NCI-H128 (cell line): Measurements from ENCODE around the gene OR1E1.
"Not testable (repeated sequence)": the region's sequence is repeated elsewhere in the genome, so short reads cannot be mapped to it uniquely, and the experiment has no call there.

Source experiments
- DNase-seq: peaks from one replicate; lab custom pipeline; 2025; ENCODE audit not compliant: unreplicated experiment; lab: John Stamatoyannopoulos, UW

The OR1E1 gene, protein sequence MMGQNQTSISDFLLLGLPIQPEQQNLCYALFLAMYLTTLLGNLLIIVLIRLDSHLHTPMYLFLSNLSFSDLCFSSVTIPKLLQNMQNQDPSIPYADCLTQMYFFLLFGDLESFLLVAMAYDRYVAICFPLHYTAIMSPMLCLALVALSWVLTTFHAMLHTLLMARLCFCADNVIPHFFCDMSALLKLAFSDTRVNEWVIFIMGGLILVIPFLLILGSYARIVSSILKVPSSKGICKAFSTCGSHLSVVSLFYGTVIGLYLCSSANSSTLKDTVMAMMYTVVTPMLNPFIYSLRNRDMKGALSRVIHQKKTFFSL

DNA sequence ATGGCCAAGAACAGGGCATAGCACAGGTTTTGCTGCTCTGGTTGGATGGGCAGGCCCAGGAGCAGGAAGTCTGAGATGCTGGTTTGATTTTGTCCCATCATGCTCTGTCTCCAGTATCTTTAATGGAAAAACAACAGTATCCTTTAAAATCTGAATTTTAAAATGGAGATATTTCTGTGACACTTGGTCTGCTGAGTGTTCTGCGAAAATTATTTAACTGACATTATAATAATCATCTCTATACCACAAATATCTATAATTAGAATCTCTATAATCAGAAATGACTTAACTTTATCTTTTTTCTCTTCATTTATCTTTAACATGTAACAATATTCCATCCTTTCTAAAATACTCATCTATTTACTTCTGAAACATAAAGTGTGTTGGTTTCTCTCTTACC is at the start of gene OR1E1:
Gene OR1E1, minus strand, starts transcription at position 101 of the 400 bp plus-strand sequence. Its CDS starts 0 bp downstream, at position 101.
- no peak for DNase-seq

DNA sequence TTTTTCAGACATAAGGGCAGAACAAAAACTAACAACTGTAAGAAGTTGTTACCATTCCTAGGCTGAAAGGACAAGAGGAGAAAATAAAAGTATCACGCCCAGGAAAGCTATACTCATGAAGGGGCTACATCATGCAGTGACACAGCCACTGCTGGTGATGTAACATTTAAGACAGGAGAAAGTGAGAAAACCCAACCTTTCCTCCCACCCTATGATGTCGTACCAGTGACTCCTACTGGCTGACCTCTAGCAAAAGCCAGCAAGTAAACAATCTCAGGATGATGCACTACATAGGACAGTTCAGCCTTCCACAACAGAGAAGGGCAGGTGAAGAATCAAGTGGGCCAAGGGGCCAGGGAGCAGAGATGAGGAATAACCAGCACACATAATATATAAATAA is 49.4 kb upstream of the OR1E1 start:
- DNase-seq: no peak

DNA sequence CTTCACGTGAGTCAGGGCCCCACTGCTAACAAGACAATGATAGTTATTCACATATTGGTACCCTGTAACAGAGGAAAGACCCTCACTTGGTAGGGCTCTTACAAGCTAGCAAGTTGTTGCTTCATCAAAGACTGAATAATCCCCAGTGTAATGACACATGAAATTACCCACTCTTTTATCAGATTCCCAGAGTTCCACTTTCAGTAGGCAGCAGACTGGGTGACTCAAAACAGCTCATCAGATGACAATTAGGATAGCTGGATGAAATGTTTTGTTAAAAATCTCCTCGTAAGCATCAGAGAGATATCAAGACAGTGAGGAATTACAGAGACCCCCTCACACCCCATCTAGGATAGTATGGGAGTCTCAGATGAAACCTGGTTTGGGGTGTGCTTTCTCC is 42.2 kb upstream of the OR1E1 start:
- DNase-seq: no peak

DNA sequence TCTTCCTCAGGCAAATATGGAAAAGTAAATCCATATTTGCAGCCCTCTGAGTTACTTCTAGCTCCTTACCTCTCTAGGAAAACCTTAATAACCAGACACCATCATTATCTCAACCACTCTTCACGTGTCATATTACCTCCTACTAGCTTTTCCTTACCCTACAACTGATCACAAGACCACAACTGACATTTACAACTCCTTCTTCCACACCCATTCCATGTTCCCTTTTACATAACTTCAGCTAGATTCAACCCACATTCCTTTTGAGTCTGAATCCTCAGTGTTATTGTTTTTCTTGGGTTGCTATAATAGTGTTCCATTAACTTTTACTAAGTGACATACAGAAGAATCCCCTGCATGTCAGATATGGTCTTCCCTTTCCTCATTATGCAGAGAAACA is 40.2 kb upstream of the OR1E1 start:
- DNase-seq: no peak

DNA sequence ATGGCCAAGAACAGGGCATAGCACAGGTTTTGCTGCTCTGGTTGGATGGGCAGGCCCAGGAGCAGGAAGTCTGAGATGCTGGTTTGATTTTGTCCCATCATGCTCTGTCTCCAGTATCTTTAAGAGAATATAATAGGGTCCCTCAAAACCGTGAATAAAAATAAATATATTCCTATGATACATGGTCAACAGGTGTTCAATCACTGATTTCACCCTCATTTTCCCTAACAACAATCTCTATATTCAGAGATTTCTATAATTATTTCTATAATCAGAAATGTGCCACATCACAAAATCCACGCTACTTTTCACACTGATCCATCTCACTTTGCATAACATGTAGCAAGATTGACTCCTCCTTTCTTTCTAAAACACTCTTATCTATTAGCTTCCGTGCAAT is 35.5 kb upstream of the OR1E1 start, which contains the start of gene OR1E2:
Gene OR1E2, minus strand, starts transcription at position 101 of the 400 bp plus-strand sequence. Its CDS starts 0 bp downstream, at position 101.
- no peak for DNase-seq

DNA sequence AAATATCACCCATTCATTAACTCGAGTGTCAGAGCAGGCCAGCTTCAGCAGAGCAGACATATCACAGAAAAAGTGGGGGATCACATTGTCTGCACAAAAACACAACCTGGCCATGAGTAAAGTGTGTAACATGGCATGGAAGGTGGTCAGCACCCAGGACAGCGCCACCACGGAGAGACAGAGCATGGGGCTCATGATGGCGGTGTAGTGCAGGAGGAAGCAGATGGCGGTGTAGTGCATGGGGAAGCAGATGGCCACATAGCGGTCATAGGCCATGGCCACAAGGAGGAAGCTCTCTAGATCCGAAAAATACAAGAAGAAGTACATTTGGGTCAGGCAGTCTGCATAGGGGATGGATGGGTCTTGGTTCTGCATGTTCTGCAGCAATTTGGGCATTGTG is 35.0 kb upstream of the OR1E1 start:
- not testable (repeated sequence) for DNase-seq

DNA sequence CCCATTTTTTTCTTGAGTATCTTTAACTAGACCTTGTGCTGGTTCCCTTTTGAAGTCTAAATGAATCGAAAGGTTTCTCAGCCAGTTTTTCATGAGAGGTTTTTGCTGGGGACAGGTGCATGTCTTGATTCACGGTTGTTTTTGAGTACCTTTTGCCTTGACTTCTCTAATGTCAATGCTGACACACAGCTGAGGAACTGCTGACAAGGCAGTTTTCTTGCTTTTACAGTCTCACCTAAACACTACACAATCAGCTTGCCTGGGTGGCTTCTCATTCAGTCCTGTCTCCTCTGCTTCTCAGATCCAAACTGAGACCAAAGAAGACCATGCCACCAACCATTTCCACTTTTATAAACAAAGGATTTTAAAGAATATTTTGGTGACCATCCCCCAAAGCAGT is 20.0 kb upstream of the OR1E1 start:
- DNase-seq: no peak

DNA sequence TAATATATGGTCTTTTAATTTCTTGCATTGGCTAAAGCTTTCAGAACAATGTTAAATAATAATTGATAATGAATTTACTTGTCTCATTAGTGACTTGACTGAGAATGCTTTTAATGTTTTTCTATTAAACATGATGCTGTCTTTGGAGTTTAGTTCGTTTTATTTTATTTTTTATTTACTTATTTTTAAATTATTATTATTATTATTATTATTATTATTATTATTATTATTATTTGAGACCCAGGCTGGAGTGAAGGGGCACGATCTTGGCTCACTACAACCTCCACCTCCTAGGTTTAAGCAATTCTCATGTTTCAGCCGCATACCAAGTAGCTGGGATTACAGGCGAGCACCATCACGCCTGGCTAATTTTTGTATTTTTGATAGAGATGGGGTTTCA is 17.4 kb upstream of the OR1E1 start:
- DNase-seq: no peak

DNA sequence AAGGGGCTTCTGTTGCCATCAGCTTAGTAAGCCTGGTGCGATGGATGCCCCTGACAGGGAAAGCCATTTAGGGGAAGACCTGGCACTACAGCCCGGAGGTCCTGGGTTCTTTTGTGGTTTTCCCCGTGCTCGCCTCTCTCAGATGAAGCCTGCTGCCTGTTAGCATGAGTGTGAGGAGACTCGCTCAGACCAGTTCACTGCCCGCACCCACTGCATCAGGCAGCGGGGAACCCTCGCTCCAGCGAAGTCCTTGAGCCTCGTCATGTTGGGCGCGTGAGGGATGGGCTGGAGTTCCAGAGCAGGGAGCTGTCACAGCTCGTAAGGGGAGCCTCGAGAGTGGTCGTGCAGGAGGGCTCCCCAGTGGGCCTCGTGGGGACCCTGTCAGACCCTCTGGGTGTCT is 14.0 kb upstream of the OR1E1 start:
- not testable (repeated sequence) for DNase-seq

DNA sequence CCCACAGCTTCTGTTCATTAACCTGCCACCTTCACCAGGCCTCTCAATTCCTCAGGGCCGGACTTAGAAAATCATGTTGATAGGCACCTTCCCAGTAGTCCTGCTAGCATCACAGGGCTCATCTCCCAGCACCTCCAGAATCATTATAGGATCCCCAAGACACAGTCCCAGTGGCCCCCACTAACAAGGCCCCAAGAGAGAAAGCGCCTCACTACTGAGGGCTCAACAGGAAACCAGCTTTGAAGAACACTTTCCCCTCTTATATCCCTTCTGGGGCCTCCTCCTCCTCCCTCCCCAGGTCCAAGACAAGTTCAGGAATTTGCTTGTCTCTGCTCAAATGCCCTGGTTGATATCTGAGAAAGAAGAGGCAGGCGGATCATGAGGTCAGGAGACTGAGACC is 12.9 kb upstream of the OR1E1 start, which contains the start of gene OR3A3:
Gene OR3A3, plus strand, starts transcription at position 301 of the 400 bp plus-strand sequence.
- DNase-seq: no peak

DNA sequence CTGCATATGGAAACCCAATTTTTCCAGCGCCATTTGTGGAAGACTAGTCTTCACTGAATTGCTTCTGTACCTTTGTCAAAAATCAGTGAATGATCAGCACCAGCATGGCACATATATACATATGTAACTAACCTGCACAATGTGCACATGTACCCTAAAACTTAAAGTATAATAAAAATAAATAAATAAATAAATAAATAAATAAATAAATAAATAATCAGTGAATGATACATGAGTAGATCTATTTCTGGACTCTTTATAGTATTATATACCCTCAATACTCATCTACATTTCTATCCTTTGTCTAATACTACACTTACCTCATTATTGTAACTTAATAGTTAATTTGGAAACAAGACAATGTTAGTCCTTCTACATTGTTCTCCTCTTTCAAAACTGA is 5.6 kb upstream of the OR1E1 start:
- not testable (repeated sequence) for DNase-seq

DNA sequence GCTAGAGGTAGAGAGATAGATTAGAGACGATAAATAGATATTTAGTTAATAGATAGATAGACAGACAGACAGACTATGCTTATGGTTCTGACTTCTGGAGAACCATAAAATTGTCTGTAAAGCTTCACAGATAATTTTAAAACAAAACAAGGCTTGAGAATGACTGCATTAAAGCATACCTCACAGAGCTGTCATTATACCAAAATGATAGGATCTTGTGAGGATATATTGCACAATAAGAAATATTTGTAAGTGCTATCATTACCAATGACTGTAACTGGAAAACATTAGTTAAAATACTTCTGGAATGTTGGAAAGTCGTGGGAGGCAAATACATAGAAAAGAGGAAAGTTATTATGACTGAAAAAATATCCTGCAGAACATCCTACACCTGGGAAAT is 3.6 kb upstream of the OR1E1 start:
- no peak for DNase-seq

DNA sequence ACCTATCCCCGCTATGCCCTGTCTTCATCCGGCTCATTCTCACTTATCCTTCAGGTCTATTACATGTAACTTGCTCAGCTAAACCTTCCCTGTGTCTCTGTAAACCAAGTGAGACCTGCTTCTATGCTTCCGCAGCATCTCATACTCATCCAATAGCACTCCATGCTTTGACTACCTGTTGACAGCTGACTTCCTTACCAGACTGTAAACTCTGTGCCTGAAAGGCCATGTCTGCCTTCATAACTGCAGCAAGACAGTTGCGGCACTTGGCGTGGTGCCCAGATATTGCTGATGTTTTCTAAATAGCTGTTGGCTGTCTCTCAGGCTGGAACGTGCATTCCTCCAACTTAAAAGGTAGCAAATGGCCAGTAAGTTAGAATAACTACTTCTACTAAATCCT is 1.8 kb upstream of the OR1E1 start:
- DNase-seq: no peak

DNA sequence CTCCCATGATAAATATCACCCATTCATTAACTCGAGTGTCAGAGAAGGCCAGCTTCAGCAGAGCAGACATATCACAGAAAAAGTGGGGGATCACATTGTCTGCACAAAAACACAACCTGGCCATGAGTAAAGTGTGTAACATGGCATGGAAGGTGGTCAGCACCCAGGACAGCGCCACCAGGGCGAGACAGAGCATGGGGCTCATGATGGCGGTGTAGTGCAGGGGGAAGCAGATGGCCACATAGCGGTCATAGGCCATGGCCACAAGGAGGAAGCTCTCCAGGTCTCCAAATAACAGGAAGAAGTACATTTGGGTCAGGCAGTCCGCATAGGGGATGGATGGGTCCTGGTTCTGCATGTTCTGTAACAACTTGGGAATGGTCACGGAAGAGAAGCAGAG is 409 bp downstream of the OR1E1 start:
- not testable (repeated sequence) for DNase-seq

DNA sequence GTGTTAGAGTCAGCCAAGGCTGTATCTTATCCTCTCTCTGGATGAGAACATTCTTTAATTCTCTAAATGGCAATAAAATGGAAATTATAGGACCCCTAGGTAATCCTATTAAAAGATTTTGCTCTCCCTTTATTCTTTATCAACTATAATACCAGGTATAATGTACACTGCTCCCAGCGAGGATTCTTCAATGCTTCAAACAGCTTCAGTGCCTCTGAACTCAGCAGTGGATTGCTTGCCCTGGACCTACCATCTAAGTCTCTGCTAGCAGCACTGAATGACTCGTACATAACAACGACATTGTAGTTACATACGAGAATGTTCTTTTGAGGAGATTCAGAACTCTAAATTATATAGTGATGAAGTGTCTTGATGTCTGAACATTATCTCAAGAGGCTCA is 8.4 kb downstream of the OR1E1 start:
- DNase-seq: no peak

DNA sequence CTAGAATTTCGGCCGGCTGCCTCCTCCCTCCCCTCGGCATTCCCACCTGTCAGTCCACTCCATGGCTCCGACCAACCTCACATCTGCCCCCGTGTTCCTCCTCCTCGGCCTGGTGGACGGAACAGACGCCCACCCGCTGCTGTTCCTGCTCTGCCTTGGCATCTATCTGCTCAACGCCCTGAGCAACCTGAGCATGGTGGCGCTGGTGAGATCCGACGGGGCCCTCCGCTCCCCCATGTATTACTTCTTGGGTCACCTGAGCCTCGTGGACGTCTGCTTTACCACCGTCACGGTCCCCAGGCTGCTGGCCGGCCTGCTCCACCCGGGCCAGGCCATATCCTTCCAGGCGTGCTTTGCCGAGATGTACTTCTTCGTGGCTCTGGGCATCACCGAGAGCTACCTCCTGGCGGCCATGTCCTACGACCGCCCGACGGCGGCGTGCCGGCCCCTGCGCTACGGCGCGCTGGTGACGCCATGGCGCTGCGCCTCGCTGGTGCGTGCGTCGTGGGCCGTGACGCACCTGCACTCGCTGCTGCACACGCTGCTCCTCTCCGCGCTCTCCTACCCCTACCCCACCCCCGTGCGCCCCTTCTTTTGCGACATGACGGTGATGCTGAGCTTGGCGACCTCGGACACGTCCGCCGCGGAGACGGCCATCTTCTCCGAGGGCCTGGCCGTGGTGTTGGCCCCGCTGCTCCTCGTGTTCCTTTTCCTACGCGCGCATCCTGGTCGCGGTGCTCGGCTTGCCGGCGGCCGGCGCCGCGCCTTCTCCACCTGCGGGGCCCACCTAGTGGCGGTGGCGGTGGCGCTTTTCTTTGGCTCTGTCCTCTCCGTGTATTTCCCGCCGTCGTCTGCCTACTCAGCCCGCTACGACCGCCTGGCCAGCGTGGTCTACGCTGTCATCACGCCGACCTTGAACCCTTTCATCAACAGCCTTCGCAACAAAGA is 12.1 kb downstream of the OR1E1 start, which contains the start of gene OR3A2:
Gene OR3A2, minus strand, starts transcription at position 440 of the 948 bp plus-strand sequence.
- DNase-seq: no peak

DNA sequence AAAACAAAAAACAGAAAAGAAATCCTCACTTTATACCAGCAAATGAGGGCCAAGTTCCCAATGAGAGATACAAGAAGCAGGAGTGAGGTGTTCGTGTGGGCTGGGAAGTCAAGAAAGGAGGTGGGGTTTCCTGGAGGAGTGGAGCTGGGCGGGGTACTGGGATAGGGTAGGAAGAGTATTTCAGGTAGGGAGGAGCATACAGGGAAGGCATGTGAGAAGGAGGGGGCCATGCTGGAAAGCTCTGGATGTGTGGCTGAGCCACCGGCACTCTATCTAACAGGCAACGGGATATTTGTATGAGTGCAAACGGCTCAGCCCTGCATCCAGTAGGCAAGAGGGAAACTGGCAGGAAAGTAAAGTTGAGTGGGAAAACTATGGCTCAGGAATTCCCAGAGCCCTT is 16.3 kb downstream of the OR1E1 start:
- DNase-seq: no peak

DNA sequence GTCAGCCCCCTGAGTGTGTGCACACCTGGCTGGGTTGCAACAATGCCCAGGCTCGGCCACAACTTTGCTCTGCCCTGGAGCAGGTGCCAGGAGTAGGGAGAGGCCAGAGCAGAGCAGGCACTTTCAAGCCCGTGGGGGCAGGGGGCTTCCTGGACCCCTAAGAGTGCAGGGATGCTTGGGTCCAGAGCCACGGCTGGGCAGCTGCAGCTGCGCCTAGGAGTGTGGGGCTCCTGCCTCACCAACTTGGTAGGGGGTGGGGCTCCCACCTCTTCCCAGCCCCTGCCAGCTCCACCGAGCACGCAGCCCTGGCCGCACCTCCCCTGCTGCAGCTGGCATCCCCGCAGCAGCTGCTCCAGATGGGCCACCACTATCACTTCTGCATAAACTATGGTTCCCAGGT is 19.9 kb downstream of the OR1E1 start:
- no peak for DNase-seq

DNA sequence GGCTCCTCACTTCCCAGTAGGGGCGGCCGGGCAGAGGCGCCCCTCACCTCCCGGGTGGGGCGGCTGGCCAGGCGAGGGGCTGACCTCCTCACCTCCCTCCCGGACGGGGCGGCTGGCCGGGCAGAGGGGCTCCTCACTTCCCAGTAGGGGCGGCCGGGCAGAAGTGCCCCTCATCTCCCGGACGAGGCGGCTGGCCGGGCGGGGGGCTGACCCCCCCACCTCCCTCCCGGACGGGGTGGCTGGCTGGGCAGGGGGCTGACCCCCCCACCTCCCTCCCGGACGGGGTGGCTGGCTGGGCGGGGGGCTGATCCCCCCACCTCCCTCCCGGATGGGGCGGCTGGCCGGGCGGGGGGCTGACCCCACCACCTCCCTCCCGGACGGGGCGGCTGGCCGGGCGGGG is 27.0 kb downstream of the OR1E1 start:
- not testable (repeated sequence) for DNase-seq
